Measurements from ENCODE around the gene ARHGEF11.

Gene ARHGEF11

GRCh38 chr1:157004327-157004726 lies 41.2 kb downstream of the ARHGEF11 start:
- Histone ChIP-seq H3K9ac (ENCODE audit: low read depth, low read length, poor library complexity, severe bottlenecking) (no peak overlapping the region), H3K9me3 (ENCODE audit: insufficient read depth, low read depth, low read length) (no peaks in the 10 kb centered on the region), H3K4me2 (ENCODE audit: low read depth, low read length, poor library complexity, severe bottlenecking) (no peak overlapping the region), H3K4me1 (ENCODE audit: insufficient read depth, low read length, poor library complexity, severe bottlenecking) (no peaks in the 10 kb centered on the region), H4K20me1 (ENCODE audit: insufficient read depth, low read length, poor library complexity, severe bottlenecking) (no peaks in the 10 kb centered on the region), H3K9me2 (replicated peaks; ENCODE audit: low read depth, low read length) (no peaks in the 10 kb centered on the region), H3K27me3 (ENCODE audit: insufficient read depth, low read length, poor library complexity, severe bottlenecking) (no peaks in the 10 kb centered on the region), H2AFZ (ENCODE audit: low read length) (no peak overlapping the region), H3K79me2 (ENCODE audit: insufficient read depth, low read length) (no peaks in the 10 kb centered on the region), H3F3A (ENCODE audit: low read depth) (no peaks in the 10 kb centered on the region), H3K4me3 (ENCODE audit: low read length, poor library complexity, severe bottlenecking) (no peak overlapping the region), H3K36me3 (ENCODE audit: insufficient read depth, low read length) (no peaks in the 10 kb centered on the region)
- TF ChIP-seq CTCF (conservative IDR thresholded peaks at IDR 0.05; ENCODE audit: low read length): no peak
- no peak for TF ChIP-seq EZH2phosphoT487 (IDR thresholded peaks at IDR 0.05; ENCODE audit: borderline replicate concordance)

DNA sequence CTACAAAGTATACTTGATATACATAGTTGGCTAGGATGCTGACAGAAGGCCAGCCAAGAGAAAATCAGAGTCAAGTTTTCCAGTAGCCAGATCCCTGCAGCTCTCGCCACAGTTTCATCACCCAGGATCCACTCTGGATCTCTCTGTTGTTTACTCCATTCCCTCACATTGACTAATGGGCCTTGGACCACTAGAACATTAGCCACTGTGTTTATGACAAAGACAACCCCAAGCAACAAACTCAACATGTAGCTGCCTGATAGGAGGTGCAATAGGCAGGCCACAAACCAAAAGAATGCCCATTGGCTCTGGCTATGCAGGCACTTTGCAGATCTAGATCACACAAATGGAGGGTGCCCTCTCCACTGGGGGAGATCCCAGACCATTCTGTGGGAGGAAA lies 44.2 kb downstream of the ARHGEF11 start:
- no peaks in the 10 kb centered on the region for H3F3A ChIP-seq (ENCODE audit: low read depth)
- H3K79me2 ChIP-seq (ENCODE audit: insufficient read depth, low read length): no peaks in the 10 kb centered on the region
- H3K4me1 ChIP-seq (ENCODE audit: insufficient read depth, low read length, poor library complexity, severe bottlenecking): no peaks in the 10 kb centered on the region
- no peak overlapping the region for H3K4me2 ChIP-seq (ENCODE audit: low read depth, low read length, poor library complexity, severe bottlenecking)
- no peaks in the 10 kb centered on the region for H3K9me3 ChIP-seq (ENCODE audit: insufficient read depth, low read depth, low read length)
- TF ChIP-seq CTCF (conservative IDR thresholded peaks at IDR 0.05; ENCODE audit: low read length) (no peak), EZH2phosphoT487 (IDR thresholded peaks at IDR 0.05; ENCODE audit: borderline replicate concordance) (no peak)
- no peaks in the 10 kb centered on the region for H3K36me3 ChIP-seq (ENCODE audit: insufficient read depth, low read length)
- H3K9ac ChIP-seq (ENCODE audit: low read depth, low read length, poor library complexity, severe bottlenecking): no peak overlapping the region
- no peaks in the 10 kb centered on the region for H4K20me1 ChIP-seq (ENCODE audit: insufficient read depth, low read length, poor library complexity, severe bottlenecking)
- H3K27me3 ChIP-seq (ENCODE audit: insufficient read depth, low read length, poor library complexity, severe bottlenecking): no peaks in the 10 kb centered on the region
- H3K4me3 ChIP-seq (ENCODE audit: low read length, poor library complexity, severe bottlenecking): no peak overlapping the region
- no peaks in the 10 kb centered on the region for H3K9me2 ChIP-seq (replicated peaks; ENCODE audit: low read depth, low read length)
- H2AFZ ChIP-seq (ENCODE audit: low read length): no peak overlapping the region

GRCh38 chr1:157000686-157001085 lies 44.9 kb downstream of the ARHGEF11 start:
- H4K20me1 ChIP-seq (ENCODE audit: insufficient read depth, low read length, poor library complexity, severe bottlenecking): no peaks in the 10 kb centered on the region

More at GRCh38 chr1:157000686-157001085, 44.9 kb downstream of the ARHGEF11 start:
- Histone ChIP-seq H3K36me3 (ENCODE audit: insufficient read depth, low read length) (no peaks in the 10 kb centered on the region), H3K27me3 (ENCODE audit: insufficient read depth, low read length, poor library complexity, severe bottlenecking) (no peaks in the 10 kb centered on the region), H2AFZ (ENCODE audit: low read length) (no peak overlapping the region), H3K9me3 (ENCODE audit: insufficient read depth, low read depth, low read length) (no peaks in the 10 kb centered on the region), H3F3A (ENCODE audit: low read depth) (no peaks in the 10 kb centered on the region), H3K79me2 (ENCODE audit: insufficient read depth, low read length) (no peaks in the 10 kb centered on the region), H3K4me3 (ENCODE audit: low read length, poor library complexity, severe bottlenecking) (no peak overlapping the region), H3K4me1 (ENCODE audit: insufficient read depth, low read length, poor library complexity, severe bottlenecking) (no peaks in the 10 kb centered on the region), H3K4me2 (ENCODE audit: low read depth, low read length, poor library complexity, severe bottlenecking) (no peak overlapping the region), H3K9ac (ENCODE audit: low read depth, low read length, poor library complexity, severe bottlenecking) (no peak overlapping the region), H3K9me2 (replicated peaks; ENCODE audit: low read depth, low read length) (no peaks in the 10 kb centered on the region)
- no peak for TF ChIP-seq EZH2phosphoT487 (IDR thresholded peaks at IDR 0.05; ENCODE audit: borderline replicate concordance)
- no peak for TF ChIP-seq CTCF (conservative IDR thresholded peaks at IDR 0.05; ENCODE audit: low read length)
